AG04449 (cell line): ENCODE results near the gene RNPS1.

ENCODE experiments used
- CTCF ChIA-PET: fragments of 350-600 bp; formaldehyde crosslinking; extraction: SDS; loops from one replicate; lab custom pipeline; 2021; ENCODE audit warnings: antibody characterized with exemption; lab: Yijun Ruan, JAX
- POLR2A ChIA-PET: fragments of 400-600, 350-600 bp; formaldehyde crosslinking; extraction: SDS; loops from one replicate; lab custom pipeline; 2020; ENCODE audit warnings: antibody characterized with exemption, inconsistent platforms; lab: Yijun Ruan, JAX
- DNase-seq: peaks from one replicate; pipeline ENCODE4 v3.0.0-alpha.2; 2010; ENCODE audit warnings: low read depth, low spot score
- H3K4me3 ChIP-seq: 2 replicates; pipeline ENCODE4 v1.5.1; 2011; ENCODE audit warnings: low read depth, mild to moderate bottlenecking, control low read depth, low read length
- CTCF ChIP-seq: IDR thresholded peaks from one replicate; pipeline ENCODE4 v1.5.1; 2011; ENCODE audit warnings: mild to moderate bottlenecking, moderate library complexity, low read length, control low read depth, inconsistent platforms; ENCODE audit not compliant: insufficient read depth; ENCODE audit errors: missing control alignments

The RNPS1 gene

GRCh38 chr16:2211923-2212347, 56.0 kb downstream of the RNPS1 start:
- ChIA-PET CTCF (no interaction called here), POLR2A (interaction anchor here (0.7 to 3.8 kb wide), 2 partner anchors 56 to 57 kb away, joined by 3 to 17 read pairs; partner anchors contain the start of gene TRAF7)
- DNase-seq, result no peak
- no peak overlapping the region for H3K4me3 ChIP-seq
- no peak for TF ChIP-seq CTCF

GRCh38 chr16:2210386-2211365, 57.2 kb downstream of the RNPS1 start, which contains the start of gene BRICD5:
Gene BRICD5 (minus strand): TSS chr16:2210863. CDS start chr16:2210833, 30 bp downstream.
- CTCF ChIA-PET, result interaction anchor here (0.8 kb wide), 1 partner anchor 206 kb away, joined by 3 read pairs; no protein-coding TSS in a partner anchor
- POLR2A ChIA-PET, result interaction anchor here (3.8 kb wide), 1 partner anchor 56 kb away, joined by 17 read pairs; the partner anchor contains the start of gene TRAF7
- H3K4me3 ChIP-seq, result no peak within 1 kb of the TSS
- no peak for TF ChIP-seq CTCF
- DNase-seq, result no peak

GRCh38 chr16:2210009-2210332, 58.0 kb downstream of the RNPS1 start:
- no peak for DNase-seq
- no peak for TF ChIP-seq CTCF
- H3K4me3 ChIP-seq, result no peak overlapping the region
- POLR2A ChIA-PET, result interaction anchor here (0.5 to 3.8 kb wide), 2 partner anchors 55 to 335 kb away, joined by 3 to 17 read pairs; partner anchors contain the start of gene TRAF7
- CTCF ChIA-PET, result interaction anchor here (0.8 kb wide), 1 partner anchor 206 kb away, joined by 3 read pairs; no protein-coding TSS in a partner anchor

- no peak for DNase-seq
- ChIA-PET CTCF (interaction anchor here (0.8 kb wide), 1 partner anchor 205 kb away, joined by 3 read pairs; no protein-coding TSS in a partner anchor), POLR2A (interaction anchor here (0.5 to 3.8 kb wide), 2 partner anchors 54 to 335 kb away, joined by 3 to 17 read pairs; partner anchors contain the start of gene TRAF7)
- TF ChIP-seq CTCF, result no peak
- H3K4me3 ChIP-seq, result no peak overlapping the region
Observed at GRCh38 chr16:2209258-2210008, 58.5 kb downstream of the RNPS1 start.

GRCh38 chr16:2208772-2209171, 59.2 kb downstream of the RNPS1 start:
- ChIA-PET POLR2A (interaction anchor here (3.8 kb wide), 1 partner anchor 54 kb away, joined by 17 read pairs; the partner anchor contains the start of gene TRAF7), CTCF (no interaction called here)
- no peak for TF ChIP-seq CTCF

More at GRCh38 chr16:2208772-2209171, 59.2 kb downstream of the RNPS1 start:
- no peak for DNase-seq
- H3K4me3 ChIP-seq, result no peak overlapping the region
